GM12872 (cell line): ENCODE results near the gene CLIP2.
A peak's percentile ranks its signal among the peaks of the same experiment; 100 is the strongest.

Source experiments
- TF ChIP-seq, protein P1 (sequence below): IDR thresholded peaks from 3 replicates; pipeline ENCODE4 v1.5.1; 2011; ENCODE audit warnings: low read depth, mild to moderate bottlenecking, low read length, moderate library complexity; ENCODE audit not compliant: insufficient read depth

Gene CLIP2

GRCh38 chr7:74405899-74406512, 116.8 kb downstream of the CLIP2 start:
- TF ChIP-seq, protein P1, sequence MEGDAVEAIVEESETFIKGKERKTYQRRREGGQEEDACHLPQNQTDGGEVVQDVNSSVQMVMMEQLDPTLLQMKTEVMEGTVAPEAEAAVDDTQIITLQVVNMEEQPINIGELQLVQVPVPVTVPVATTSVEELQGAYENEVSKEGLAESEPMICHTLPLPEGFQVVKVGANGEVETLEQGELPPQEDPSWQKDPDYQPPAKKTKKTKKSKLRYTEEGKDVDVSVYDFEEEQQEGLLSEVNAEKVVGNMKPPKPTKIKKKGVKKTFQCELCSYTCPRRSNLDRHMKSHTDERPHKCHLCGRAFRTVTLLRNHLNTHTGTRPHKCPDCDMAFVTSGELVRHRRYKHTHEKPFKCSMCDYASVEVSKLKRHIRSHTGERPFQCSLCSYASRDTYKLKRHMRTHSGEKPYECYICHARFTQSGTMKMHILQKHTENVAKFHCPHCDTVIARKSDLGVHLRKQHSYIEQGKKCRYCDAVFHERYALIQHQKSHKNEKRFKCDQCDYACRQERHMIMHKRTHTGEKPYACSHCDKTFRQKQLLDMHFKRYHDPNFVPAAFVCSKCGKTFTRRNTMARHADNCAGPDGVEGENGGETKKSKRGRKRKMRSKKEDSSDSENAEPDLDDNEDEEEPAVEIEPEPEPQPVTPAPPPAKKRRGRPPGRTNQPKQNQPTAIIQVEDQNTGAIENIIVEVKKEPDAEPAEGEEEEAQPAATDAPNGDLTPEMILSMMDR, result no peak

GRCh38 chr7:74407958-74408357, 118.8 kb downstream of the CLIP2 start:
- TF ChIP-seq, protein P1, result no peak

- TF ChIP-seq, protein P1, result no peak
These were observed 120.4 kb downstream of the CLIP2 start for GRCh38 chr7:74409571-74409970.

DNA sequence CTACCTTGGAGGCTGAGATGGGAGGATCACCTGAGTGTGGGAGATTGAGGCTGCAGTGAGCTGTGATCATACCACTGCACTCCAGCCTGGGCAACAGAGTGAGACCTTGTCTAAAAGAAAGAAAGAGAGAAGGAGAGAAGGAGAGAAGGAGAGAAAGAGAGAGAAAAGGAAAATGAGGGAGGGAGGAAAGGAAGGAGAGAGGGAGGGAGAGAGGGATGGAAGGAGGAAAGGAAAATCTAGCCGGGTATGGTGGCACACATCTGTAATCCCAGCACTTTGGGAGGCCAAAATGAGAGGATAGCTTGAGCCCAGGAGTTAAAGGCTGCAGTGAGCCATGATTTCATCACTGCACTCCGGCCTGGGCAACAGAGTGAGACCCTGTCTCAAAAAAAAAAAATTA, 121.6 kb downstream of the CLIP2 start:
- TF ChIP-seq, protein P1, result no peak

- TF ChIP-seq, protein P1, result no peak
These were observed 122.8 kb downstream of the CLIP2 start for GRCh38 chr7:74412056-74412455.

DNA sequence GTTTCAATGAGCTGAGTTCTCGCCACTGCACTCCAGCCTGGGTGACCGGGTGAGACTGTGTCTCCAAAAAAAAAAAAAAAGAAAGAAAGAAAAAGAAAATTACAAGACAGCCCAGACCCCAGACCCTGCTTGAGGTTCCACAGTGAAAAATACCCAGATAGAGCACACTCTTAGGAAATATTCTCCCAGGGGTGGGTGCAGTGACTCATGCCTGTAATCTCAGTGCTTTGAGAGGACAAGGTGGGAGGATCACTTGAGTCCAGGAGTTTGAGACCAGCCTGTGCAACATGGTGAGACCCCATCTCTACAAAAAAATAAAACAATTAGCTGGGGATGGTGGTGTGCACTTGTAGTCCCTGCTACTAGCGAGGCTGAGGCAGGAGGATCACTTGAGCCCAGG, 123.4 kb downstream of the CLIP2 start:
- TF ChIP-seq, protein P1, result no peak

DNA sequence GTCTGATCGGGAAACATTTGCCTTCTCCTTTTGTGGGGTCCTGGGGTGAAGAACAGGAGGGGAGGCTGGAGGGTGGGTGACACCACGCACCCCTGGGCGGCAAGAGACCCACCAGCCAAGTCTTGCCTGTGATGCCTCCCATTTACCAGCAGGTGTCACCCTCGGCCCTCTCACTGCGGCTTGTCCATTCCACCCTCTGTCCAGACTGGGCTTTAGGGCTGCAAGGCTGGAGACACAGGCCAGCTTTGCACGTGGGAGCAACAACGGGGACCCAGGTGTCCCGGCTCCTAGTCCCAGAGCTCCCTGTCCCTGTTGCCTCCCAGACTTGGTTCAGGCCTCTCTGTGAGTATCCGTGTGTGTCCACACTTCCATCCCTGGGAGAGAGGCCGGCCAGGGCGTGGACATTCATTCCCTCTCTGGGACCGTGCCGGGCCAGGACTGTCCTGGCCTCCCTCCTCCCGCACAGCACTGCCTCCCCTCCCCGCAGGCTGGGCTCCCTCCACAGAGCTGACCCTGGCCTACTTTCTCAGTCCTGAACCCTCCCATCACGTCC, 128.3 kb downstream of the CLIP2 start:
- TF ChIP-seq, protein P1, result peak; percentile 99
